Measurements from ENCODE around the gene SLC25A24. TPM values are rescaled to one million over a fixed set of nuclear protein-coding genes. Genes with fewer than 3 reads are reported as not detected.

SLC25A24 gene
- total and polyA plus RNA-seq, 4 donors, result 1.3 to 8.6 (median 3.0) TPM

DNA sequence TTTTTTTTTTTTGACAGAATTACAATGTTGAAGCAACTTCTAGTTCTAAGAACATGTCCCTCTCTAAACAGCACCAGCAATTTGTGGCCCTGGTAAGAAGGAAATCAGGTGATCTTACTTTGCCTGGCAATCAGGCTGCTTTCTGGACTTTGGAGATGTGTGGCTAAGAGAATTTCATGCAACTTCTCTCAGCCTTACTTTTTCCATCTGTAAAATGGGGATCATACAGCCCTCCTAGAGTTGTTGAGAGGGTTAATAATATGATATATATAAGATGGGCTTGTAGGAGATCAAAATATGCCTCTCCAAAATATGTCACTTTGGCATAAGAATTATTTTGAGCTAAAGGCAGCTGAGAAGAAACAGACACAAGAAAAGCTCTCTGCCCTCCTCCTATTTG is 92.0 kb downstream of the SLC25A24 start:
- TF ChIP-seq RAD21 (IDR thresholded peaks at IDR 0.05) (no peak), EGR1 (IDR thresholded peaks at IDR 0.05; ENCODE audit: low read depth in 2 of 2) (no peak), SP1 (IDR thresholded peaks at IDR 0.05) (no peak), JUND (IDR thresholded peaks at IDR 0.05) (no peak), RXRA (IDR thresholded peaks at IDR 0.05) (no peak), HNF4A (conservative IDR thresholded peaks at IDR 0.05) (no peak), TAF1 (conservative IDR thresholded peaks at IDR 0.05) (no peak), FOXA1 (IDR thresholded peaks at IDR 0.05) (no peak), FOXA2 (IDR thresholded peaks at IDR 0.05) (no peak), ATF3 (IDR thresholded peaks at IDR 0.05) (no peak), HNF4G (IDR thresholded peaks at IDR 0.05) (no peak), GABPA (IDR thresholded peaks at IDR 0.05 in 1 of 2, conservative IDR thresholded peaks at IDR 0.05 in 1 of 2) (no peak), YY1 (IDR thresholded peaks at IDR 0.05) (no peak), NR2F2 (IDR thresholded peaks at IDR 0.05) (no peak)
- TF ChIP-seq, protein P1, sequence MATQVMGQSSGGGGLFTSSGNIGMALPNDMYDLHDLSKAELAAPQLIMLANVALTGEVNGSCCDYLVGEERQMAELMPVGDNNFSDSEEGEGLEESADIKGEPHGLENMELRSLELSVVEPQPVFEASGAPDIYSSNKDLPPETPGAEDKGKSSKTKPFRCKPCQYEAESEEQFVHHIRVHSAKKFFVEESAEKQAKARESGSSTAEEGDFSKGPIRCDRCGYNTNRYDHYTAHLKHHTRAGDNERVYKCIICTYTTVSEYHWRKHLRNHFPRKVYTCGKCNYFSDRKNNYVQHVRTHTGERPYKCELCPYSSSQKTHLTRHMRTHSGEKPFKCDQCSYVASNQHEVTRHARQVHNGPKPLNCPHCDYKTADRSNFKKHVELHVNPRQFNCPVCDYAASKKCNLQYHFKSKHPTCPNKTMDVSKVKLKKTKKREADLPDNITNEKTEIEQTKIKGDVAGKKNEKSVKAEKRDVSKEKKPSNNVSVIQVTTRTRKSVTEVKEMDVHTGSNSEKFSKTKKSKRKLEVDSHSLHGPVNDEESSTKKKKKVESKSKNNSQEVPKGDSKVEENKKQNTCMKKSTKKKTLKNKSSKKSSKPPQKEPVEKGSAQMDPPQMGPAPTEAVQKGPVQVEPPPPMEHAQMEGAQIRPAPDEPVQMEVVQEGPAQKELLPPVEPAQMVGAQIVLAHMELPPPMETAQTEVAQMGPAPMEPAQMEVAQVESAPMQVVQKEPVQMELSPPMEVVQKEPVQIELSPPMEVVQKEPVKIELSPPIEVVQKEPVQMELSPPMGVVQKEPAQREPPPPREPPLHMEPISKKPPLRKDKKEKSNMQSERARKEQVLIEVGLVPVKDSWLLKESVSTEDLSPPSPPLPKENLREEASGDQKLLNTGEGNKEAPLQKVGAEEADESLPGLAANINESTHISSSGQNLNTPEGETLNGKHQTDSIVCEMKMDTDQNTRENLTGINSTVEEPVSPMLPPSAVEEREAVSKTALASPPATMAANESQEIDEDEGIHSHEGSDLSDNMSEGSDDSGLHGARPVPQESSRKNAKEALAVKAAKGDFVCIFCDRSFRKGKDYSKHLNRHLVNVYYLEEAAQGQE (IDR thresholded peaks at IDR 0.05), result no peak
- TF ChIP-seq, protein P2, sequence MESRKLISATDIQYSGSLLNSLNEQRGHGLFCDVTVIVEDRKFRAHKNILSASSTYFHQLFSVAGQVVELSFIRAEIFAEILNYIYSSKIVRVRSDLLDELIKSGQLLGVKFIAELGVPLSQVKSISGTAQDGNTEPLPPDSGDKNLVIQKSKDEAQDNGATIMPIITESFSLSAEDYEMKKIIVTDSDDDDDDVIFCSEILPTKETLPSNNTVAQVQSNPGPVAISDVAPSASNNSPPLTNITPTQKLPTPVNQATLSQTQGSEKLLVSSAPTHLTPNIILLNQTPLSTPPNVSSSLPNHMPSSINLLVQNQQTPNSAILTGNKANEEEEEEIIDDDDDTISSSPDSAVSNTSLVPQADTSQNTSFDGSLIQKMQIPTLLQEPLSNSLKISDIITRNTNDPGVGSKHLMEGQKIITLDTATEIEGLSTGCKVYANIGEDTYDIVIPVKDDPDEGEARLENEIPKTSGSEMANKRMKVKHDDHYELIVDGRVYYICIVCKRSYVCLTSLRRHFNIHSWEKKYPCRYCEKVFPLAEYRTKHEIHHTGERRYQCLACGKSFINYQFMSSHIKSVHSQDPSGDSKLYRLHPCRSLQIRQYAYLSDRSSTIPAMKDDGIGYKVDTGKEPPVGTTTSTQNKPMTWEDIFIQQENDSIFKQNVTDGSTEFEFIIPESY (IDR thresholded peaks at IDR 0.05), result no peak
- TF ChIP-seq, protein P3, sequence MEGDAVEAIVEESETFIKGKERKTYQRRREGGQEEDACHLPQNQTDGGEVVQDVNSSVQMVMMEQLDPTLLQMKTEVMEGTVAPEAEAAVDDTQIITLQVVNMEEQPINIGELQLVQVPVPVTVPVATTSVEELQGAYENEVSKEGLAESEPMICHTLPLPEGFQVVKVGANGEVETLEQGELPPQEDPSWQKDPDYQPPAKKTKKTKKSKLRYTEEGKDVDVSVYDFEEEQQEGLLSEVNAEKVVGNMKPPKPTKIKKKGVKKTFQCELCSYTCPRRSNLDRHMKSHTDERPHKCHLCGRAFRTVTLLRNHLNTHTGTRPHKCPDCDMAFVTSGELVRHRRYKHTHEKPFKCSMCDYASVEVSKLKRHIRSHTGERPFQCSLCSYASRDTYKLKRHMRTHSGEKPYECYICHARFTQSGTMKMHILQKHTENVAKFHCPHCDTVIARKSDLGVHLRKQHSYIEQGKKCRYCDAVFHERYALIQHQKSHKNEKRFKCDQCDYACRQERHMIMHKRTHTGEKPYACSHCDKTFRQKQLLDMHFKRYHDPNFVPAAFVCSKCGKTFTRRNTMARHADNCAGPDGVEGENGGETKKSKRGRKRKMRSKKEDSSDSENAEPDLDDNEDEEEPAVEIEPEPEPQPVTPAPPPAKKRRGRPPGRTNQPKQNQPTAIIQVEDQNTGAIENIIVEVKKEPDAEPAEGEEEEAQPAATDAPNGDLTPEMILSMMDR (IDR thresholded peaks at IDR 0.05; ENCODE audit: low read depth, low read length, missing input control), result no peak
- TF ChIP-seq, protein P4, sequence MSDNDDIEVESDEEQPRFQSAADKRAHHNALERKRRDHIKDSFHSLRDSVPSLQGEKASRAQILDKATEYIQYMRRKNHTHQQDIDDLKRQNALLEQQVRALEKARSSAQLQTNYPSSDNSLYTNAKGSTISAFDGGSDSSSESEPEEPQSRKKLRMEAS (IDR thresholded peaks at IDR 0.05), result no peak
- H3K4me1 ChIP-seq (ENCODE audit: control insufficient read depth in 4 of 4, insufficient read depth in 4 of 4, low read length in 3 of 4), result no peaks in the 10 kb centered on the region
- H3K36me3 ChIP-seq (ENCODE audit: control insufficient read depth in 4 of 4, insufficient read depth in 3 of 4, low read depth in 1 of 4, low read length in 3 of 4), result no peaks in the 10 kb centered on the region
- no peak overlapping the region for H3K9ac ChIP-seq (ENCODE audit: low read depth in 1 of 2, low read length in 2 of 2)
- no peak overlapping the region for H3K4me3 ChIP-seq (ENCODE audit: low read depth in 1 of 3, low read length in 3 of 3)
- H3K27ac ChIP-seq (ENCODE audit: low read depth in 1 of 2, low read length in 2 of 2), result no peak overlapping the region
- H3K27me3 ChIP-seq (ENCODE audit: control insufficient read depth in 4 of 4, insufficient read depth in 4 of 4, low read length in 3 of 4), result no peaks in the 10 kb centered on the region
- no peak for DNase-seq (ENCODE audit: low spot score)
- H3K9me3 ChIP-seq (ENCODE audit: control insufficient read depth in 4 of 4, low read length in 3 of 4), result no peaks in the 10 kb centered on the region

All from liver (tissue), 9 donors.